Fibroblast of mammary gland (primary cell): ENCODE measurements around the gene NCEH1.

Source experiments
- DNase-seq: peaks from one replicate; pipeline ENCODE4 v3.0.0-alpha.2; 2010; ENCODE audit warnings: low read depth
- H3K4me3 ChIP-seq: 2 replicates; pipeline ENCODE4 v1.5.1; 2011; ENCODE audit warnings: low read depth, mild to moderate bottlenecking, low read length, moderate library complexity; ENCODE audit not compliant: control insufficient read depth
- TF ChIP-seq, protein P1 (sequence below): conservative IDR thresholded peaks from 2 replicates; pipeline ENCODE4 v1.5.1; 2011; ENCODE audit warnings: low read depth, low read length, inconsistent platforms; ENCODE audit not compliant: control insufficient read depth, insufficient read depth

Gene NCEH1

DNA sequence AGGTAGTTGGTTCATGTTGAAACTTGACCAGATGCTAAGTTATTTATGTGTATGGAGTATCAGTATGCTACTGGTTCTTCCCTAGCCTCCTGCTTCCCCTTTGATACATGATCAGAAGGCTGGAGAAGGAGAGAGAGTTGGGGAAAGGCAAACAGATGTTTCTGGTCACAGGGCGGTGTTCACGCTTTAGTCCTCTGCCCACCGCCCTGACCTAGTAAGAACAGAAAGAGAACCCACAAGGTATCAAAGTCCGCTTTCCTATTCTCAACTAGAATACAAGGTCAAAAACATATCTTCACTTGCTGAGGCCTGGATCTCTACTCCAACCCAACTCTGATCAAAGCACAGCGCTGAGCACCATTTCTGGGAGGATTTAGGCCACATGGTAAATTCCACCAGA, 55.5 kb downstream of the NCEH1 start:
- TF ChIP-seq, protein P1, sequence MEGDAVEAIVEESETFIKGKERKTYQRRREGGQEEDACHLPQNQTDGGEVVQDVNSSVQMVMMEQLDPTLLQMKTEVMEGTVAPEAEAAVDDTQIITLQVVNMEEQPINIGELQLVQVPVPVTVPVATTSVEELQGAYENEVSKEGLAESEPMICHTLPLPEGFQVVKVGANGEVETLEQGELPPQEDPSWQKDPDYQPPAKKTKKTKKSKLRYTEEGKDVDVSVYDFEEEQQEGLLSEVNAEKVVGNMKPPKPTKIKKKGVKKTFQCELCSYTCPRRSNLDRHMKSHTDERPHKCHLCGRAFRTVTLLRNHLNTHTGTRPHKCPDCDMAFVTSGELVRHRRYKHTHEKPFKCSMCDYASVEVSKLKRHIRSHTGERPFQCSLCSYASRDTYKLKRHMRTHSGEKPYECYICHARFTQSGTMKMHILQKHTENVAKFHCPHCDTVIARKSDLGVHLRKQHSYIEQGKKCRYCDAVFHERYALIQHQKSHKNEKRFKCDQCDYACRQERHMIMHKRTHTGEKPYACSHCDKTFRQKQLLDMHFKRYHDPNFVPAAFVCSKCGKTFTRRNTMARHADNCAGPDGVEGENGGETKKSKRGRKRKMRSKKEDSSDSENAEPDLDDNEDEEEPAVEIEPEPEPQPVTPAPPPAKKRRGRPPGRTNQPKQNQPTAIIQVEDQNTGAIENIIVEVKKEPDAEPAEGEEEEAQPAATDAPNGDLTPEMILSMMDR: no peak
- H3K4me3 ChIP-seq: no peak overlapping the region
- DNase-seq: no peak

DNA sequence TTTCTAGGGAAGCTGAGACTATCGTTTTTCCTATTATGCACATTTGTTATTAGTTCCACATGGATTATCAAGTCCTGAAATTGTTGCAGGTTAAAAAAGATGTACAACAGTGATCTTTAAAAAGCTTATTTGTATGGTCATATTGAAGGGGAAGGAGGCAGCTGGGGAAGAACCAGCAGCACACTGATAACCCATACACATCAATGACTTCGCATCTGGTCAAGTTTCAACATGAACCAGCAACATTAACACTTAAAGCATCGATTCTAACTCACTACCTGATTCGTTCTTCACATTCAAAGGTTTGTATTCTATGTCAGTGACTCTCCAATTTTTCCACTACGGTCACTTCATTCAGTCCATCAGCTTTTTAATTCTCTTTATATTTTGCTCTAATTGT, 56.4 kb downstream of the NCEH1 start:
- H3K4me3 ChIP-seq: no peak overlapping the region
- TF ChIP-seq, protein P1: no peak
- no peak for DNase-seq

DNA sequence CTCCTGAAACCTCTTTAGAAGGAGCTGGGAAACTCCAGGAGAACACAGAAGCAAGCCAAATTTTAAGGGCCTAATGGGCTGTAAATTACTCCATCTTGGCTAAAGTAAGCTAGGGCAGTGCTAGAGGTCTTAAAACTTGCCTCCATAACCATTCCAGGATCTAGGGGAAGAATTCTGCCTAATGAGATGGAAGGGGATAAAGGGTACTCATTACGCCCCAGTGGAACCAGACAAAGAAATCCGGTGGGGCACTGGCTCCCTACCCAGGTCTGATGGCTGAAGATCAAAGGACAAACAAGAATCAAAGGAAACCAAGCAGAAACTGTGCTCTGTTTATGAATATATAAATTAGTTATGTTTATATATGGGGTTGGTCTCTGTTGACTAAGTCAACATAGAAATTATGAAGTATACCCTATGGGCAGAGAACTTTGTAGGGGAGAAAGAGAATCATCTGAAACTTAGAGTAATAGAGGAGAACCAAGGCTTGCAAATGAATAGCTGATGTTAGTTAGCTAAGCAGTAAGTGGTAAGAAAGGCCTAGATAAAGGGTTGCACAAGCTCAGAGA, 57.8 kb downstream of the NCEH1 start:
- no peak for DNase-seq
- no peak overlapping the region for H3K4me3 ChIP-seq

DNA sequence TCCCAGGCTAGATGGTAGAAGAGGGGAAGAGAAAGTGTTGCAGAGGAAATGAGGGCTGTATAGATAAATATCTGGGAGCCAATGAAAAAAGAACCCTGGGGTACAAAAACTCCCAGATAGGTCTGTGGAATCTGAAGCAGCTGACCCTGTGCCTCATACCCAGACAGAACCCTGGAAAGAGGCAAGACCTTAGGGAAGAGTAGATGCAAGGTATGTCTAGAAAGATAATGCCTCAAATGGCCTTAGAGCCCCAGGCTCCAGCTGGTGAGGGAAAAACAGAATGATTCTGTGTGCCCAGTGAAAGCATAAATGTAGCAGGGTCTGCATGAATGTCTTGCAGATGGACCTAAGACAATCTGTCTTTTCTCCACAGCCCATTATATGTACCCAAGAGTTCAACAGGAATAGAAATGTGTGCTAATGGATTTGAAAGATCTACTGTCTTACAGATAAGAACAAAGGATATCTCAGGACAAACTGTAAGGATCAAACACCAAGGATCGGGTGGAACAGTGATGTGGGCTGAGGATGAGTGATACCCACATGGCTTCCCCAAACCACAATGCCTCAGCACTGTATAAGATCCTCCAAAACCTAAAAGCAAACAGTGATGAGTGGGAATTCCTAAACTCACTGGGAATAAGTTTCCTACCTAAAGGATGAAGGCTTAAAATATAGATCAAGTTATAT, 58.8 kb downstream of the NCEH1 start:
- no peak for DNase-seq
- H3K4me3 ChIP-seq: no peak overlapping the region
- TF ChIP-seq, protein P1: no peak

More for the DNA sequence above, 57.8 kb downstream of the NCEH1 start:
- TF ChIP-seq, protein P1: no peak

DNA sequence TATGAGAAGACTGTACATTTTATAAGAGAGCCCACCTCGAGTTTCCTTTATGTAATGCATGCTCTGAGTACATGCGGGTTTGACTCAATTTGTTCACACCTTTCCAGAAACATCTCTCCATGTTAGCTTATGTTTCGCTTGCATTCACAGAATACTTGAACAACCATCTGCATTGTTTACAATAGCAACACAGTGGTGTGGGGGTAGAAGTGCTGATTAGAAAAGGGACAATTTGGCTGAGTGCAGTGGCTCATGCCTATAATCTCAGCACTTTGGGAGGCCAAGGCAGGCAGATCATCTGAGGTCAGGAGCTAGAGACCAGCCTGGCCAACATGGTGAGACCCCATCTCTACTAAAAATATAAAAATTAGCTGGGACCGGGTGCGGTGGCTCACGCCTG, 60.9 kb downstream of the NCEH1 start:
- H3K4me3 ChIP-seq: no peak overlapping the region
- DNase-seq: no peak
- TF ChIP-seq, protein P1: no peak

DNA sequence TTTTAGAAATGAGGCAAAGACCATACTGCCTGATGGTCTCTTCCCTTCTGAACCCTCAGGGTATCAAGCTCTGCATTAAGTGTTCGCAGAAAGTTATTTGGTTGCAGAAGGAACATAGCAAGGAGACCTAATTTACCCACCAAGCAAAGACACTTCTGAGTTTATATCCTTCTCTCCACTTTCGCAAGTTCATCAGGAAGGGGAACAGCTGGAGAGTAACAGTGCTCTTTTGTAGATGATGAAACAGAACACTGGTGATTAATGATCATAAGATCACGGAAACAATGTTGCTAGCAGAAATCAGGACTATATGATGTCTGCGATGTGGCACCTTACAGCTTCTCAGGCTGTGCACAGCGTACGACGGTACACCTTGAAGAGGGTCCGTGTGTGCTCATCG, 62.1 kb downstream of the NCEH1 start:
- no peak overlapping the region for H3K4me3 ChIP-seq
- TF ChIP-seq, protein P1: no peak
- peak; percentile 64 for DNase-seq
